GM19023 (cell line): ENCODE results near the gene WDR27.
"Not testable (repeated sequence)": the region's sequence is repeated elsewhere in the genome, so short reads cannot be mapped to it uniquely, and the experiment has no call there.

ENCODE experiments used
- ATAC-seq: cut with Tn5 transposase; IDR thresholded peaks from one replicate; pipeline ENCODE4 v1.9.1; 2021; ENCODE audit warnings: mild to moderate bottlenecking, moderate library complexity; ENCODE audit not compliant: unreplicated experiment

The WDR27 gene

DNA sequence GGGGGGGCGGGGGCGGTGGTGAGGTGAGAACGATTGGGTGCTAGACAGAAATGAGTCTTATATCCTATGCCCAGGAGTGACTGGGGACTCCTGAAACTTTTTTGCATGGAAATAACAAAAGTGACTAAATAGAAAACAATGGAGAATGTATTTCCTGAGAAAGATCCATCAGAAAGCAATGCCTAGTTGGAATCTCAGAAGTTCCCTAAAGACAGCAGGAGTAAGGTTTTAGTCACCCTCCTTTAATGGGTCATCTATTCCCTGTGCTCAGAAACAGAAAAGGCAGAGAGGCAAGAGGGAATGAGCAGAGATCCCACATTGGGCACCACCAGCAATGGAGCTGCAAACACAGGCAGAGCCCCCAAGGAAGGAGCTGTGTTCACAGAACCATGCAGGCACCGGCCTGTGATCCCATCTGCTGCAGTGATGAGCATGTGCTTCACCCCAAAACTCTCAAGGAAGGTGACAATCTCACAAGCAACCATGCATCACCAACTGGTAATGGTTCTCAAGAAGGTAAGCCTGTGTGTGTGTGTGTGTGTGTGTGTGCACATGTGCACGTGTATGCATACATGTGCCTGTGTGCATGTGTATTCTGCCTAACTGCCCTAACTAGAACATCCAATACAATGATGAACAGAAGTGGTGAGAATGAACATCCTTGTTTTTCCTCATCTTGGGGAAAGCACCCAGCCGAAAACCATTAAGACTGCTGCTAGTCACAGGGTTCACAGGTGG, 168.4 kb downstream of the WDR27 start:
- no peak for ATAC-seq

DNA sequence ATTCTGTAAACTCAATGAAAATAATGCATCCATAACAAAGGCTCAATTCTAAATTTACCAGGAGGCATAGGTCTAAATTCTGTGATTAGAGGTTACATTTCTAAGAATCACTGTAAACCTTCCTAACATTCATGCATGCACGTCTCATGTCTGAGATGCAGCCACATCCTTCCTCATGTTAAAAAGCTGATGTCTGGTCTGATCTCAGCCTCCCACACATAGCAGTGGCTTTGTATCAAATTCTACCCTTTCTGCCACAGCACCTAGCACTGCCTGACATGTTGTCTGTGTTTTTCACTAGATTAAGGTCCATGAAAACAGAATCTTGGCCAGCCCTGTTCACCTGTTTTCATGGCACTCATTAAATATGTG, 171.1 kb downstream of the WDR27 start:
- no peak for ATAC-seq

DNA sequence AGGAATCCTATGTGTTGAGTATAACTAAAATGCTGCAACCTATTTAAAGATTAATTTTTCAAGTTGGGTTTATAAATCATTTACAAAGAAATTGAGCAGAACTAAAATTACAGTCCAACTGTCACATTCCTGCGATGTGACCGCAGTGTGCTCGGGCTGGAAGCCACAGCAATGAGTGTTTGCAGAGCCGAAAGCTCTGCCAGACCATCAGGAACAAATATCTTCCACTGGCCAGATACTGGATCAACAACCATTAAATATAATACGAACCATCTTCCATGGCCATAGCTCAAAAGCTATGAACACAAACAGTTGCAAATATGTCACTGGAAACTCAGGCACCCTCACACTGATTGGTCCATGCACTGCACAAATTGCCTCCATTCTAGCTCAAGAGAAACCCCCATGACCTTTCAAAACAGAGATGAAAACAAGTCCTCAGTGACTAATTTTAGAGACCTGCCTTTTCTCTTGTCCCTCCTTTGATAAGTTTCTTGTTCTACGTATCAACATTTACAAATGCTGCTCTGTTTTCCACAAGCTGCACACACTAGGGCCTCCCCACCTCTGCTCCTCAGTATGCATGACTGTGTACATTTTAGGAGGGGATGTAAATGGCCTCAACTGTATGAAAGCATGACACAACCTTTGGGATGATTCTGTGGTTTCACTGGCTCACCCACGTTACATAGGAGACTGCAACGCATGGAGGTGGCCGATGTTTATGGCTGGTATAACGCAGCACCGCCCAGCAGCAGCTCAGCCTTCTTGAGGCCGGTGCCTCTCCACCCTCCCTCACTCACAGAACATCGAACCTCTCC, 171.7 kb downstream of the WDR27 start:
- ATAC-seq: no peak

DNA sequence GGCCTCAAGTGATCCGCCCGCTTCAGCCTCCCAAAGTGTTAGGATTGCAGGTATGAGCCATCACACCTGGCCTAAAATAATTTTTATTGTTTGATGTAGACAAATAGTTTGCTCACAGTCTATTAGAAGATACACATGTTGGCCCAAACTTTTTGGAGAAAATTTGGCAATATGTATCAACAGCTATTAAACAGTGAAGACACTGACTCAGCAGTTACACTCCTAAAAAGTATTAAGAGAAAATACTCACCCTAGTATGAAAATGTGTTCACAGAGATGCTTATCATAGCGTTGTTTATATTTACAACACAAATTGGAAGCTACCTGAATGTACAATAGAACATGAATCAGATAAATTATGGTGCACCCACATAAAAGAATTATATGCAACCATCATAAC, 173.1 kb downstream of the WDR27 start:
- no peak for ATAC-seq

DNA sequence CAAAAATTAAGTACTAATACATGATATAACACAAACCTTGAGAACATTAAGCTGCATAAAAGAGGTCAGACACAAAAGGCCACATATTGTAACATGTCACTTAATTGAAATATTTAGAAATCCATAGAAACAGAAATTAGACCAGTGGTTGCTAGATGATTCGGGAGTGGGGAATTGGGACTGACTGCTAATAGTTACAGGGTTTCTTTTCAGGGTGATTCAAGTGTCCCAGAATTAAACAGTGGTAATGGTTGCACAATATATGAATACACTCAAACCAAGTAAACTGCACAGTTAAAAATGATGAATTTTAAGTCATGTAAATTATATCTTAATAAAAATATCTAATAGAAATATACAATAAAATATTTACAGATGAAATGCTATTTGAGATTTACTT, 174.5 kb downstream of the WDR27 start:
- ATAC-seq: no peak

DNA sequence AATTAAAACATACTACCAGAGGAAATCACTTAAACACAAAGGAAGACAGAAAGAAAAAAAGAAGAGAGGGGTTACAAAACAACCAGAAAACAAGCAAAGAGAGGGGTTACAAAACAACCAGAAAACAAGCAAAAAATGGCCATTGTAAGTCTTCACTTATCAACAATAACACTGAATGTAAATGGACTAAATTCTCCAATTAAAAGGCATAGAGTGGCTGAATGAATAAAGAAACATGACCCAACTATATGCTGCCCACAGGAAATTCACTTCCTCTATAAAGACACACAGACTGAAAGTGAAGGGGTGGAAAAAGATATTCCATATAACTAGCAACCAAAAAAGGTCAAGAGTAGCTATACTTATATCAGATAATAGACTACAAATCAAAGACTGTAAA, 180.0 kb downstream of the WDR27 start:
- ATAC-seq: no peak

DNA sequence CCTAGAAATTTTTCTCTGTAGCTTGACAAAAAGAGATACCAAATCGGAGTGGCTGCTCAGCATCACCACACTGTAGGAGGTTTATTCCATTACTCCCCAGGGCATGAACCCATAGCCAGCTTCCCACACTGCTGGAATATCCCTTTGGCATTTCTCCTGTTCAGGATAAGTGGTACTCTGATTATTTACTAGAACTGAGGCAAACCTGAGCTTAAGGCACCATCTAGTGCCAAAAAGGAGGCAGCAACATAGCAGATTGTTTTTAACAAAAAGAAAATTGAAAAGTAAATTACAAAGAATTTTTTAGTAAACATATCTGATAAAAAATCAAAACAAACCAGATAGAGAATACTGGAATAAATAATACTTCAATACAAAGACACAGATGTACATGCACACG, 181.7 kb downstream of the WDR27 start:
- ATAC-seq: no peak

DNA sequence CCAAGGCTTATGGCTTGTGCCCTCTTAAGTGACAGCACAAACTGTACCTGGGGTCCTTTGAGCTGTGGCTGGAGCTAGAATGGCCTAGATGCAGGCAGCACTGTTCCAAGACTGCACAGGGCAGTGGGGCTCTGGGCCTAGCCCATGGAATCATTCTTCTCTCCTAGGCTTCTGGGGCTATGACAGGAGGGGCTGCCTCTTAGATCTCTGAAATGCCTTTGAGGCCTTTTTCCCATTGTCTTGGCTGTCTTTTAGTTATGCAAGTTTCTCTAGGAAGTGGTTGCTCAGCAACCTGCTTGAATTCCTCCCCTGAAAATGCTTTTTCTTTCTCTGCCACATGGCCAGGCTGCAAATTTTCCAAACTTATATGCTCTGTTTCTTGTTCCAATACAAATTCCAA, 183.4 kb downstream of the WDR27 start:
- ATAC-seq: no peak

DNA sequence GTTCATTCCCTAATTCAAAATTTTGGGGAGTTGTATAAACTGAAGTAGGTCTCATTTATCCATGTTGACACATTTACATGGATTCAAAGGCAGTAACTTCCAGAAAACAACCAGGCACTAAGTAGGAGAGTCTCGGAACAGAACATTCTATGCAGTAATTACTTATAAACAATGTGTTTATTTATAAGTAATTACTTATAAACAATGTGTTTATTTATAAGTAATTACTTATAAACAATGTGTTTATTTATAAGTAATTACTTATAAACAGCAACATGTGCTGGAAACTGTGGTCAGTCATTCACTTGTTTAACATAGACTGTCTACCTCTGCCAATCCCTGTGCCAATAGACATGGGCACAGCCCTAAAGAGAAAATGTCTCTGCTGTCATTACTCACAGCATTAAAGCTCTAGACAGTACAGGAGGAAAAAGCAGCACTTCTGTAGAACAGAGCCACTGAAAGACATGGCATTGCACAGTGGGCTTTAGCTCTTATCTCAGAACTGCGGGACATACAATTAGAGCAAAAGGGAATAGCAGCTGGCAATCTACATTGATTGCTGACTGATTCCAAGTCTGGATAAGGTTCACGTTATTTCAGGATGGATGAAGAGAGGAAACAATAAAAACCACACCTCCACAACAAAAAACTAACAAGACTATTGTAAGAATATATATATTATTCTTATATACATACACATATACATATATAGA, 188.2 kb downstream of the WDR27 start:
- no peak for ATAC-seq

DNA sequence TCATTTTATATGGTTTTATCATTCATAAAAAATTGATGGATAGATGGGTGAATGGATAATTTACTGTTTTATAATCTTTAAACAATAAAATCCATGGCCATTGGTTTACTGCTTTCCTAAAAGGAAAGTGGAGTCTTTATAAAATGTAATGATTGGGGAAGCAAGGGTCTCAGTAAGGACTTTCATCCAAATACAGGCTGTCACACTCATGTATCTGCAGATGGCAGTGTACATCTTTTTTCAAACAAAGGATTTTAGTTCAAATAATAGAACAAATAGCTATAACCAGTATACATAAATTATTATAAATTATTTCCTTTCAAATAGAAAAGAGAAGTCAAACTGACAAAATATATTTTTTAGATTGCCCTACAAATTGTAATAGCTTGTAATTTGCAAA, 190.0 kb downstream of the WDR27 start:
- ATAC-seq: not testable (repeated sequence)

DNA sequence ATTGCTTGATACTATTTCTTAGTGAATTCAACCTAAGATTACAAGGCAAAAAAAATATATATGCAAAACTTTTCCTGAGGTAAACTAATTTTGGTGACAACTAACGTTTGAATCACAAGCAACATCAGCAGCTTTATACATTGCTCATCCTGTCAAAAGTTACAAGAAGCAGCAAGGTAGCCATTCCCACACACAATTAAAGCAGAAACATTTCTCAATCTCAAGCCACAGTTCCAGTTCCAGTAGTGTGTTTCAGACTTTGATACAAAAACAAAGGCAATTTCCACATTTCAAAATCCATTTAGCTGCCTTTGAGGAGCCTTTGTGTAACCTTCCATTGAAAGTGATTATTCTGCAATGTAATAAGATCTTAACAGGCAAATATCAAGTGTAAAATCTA, 191.0 kb downstream of the WDR27 start:
- no peak for ATAC-seq

DNA sequence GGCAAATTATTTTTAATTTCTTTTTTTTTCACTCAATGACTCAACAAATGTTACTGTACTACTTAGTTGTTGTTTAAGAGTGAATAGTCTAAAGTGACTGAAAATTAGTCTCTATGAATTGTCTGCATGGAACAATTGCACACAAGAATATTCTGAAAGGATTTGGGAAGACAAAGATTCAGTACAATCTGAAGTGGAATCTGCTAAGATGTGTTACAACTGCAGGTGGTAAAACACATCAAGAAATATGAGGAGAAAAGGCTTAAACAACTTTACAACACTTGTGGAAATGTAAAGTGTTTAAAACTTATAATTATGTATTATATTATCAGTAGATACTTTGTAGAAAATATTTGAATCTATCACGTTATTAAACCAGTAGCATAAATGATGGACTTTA, 193.4 kb downstream of the WDR27 start:
- ATAC-seq: no peak

DNA sequence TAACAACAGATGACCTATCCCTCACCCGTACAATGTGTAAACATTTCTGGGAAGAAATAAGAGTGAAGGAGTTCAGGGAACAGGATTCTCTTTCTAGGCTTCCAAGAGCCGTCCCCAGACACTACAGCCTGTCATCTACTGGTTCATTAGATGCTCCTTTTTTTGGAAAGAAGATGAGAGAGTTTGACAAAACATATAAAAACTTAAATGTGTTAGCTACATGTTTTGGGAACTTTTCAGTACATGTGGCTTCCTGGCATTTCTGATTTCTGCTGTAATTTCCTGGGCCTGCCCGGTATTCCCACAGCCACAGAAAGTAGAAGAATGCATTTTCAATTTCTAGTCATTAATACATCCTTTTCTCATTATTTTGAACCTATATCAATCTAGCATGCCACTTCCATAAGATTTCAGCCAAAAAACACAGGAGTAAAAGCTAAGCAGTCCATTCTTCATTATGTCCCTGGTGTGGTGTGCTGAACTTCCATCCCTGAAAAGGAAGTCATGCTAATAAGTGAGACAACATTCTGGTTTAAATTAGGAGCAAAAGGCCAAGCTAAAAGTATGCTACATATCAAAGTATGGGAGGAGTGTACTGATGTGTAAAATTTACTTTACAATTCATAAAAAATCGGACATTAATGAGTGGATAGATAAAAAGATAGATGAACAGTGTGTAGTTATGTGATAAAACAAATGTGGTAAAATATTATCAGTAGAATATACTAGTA, 198.2 kb downstream of the WDR27 start:
- no peak for ATAC-seq

DNA sequence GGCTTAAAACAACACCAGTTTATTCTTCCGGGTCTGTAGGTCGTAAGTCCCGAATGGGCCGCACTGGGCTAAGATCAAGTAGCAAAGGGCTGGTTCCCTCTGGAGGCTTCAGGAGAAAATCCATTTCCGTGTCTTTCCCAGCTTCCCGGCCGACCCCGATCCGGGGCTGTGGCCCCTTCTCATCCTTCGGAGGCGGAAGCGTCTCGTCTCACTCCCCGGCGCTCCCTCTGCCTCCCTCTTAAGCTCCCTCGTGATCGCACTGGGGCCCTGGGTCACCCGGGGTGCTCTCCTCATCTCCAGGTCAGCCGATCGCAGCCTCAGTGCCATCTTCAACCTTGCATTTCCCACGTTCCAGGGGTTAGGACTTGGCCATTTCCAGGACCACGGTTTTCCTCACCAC, 199.4 kb downstream of the WDR27 start:
- ATAC-seq: no peak

DNA sequence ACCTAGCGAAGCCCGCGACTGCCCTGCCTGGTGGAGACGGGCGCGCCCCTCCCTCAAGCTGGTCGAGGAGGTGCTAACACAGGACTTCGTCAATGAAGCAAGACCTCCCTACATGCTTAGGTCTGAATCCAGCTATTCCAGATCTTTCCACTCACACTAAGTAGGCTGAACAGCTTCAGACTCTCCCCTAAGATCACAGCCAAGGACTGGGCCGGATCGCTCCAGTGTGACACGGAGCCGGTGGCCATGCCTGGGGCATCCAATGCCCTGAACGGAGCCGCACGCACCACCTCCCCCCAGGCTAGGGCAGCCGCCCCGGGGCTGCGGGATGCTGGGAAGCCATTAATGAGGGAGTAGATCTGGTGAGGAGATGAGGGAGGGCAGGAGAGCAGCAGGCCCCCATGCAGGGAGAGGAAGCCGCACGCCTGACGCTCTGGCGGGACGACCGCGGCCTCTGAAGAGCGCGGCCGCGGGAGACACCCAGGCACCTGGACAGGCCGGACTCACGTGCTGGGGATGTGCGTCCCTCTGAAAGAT, 200.0 kb downstream of the WDR27 start:
- no peak for ATAC-seq

DNA sequence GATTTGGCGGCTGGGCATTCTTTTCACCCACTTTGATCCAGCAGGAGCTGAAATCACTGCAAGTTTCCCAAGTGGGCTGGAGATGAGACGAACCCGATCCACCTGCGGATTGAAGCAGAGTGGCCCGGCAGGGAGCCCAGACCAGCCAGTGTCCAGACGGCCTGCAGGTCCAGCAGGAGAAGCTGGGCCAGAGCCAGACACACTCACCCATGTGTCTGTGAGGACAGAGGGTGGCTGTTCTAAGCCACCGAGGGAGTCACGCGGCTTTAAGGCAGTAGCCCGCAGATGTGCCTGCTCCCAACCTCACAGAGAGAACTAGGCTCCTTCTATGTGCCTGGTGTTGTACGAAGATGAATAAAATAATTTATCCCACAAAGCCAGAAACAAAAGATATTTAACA, 200.7 kb downstream of the WDR27 start:
- ATAC-seq: no peak

DNA sequence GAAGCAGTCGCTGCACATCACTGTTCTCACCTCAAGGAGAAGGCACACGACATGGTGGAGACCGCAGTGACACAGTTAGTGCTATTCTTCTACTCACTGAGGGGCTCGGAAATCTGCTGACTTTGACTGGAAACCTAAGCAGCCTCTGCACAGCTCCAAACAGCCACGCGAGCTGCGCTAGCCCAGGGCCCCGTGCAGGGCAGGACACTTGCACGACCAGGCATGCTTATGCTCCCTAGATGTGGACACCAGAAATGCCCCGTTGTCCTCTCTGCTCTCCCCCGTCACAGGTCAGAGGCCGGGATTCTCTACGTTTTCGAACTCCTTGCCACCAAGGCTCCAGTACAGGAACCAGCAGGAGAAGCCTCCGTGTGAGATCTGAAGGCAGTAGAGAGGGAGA, 201.1 kb downstream of the WDR27 start:
- ATAC-seq: no peak

DNA sequence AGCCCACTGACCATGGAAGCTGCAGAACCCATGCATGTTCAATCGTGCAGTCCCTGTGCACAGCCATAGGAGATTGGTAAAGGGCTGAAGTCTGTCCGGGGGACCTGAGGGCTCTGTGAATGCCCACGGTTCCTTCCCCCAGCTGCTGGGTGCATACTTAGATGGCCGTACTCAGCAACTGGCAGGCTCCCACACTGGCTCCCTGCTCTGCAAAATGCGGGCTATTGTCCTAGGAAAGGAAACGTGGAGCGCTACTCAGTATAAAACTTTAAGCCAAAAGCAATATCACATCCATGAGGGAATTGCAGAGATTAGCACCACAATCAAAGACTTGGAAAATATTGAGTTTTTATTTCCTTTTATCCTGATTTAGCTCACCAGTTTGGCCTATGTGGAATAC, 202.0 kb downstream of the WDR27 start:
- ATAC-seq: no peak

DNA sequence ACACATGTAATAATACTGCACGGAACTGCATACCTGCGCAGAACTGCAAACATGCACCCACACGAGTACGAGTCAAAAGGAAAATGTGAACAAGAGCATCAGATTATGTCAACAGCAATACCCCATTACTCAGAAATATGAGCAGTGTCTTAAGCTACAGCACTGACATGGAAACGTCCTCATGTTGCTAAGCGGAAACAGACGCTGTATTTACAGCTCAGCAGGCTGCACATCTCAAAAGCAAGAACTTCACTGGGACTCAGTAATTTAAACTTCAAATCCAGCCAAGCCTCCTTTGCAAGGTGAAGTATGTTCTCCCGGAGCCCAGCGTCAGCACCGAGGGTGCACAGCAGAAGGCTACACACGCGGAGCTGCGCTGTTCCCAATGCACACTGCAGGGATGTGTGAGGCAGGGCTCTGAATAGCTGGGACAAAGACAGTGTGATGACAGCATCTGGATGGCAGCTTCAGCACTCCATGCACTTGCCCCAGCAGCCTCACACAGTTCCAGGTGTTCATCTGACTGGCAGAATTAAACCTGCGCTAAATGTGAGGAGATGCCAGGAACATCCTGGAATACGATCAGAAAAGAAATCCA, 202.8 kb downstream of the WDR27 start:
- ATAC-seq: no peak

DNA sequence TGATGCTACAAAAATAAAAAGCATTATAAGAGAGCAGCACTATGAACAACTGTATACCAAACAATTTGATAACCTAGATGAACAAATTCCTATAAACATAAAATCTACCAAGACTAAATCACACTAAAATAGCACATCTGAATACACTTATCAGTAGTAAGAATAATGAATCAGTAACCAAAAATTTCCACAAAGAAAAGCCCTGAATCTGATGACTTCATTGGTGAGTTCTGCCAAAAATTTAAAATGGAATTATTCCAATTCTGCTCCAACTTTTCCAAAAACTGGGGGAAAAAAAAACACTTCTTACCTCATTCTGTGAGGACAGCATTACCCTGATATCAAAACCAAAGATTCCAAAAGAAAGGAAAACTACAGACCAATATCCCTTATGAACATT, 206.2 kb downstream of the WDR27 start:
- no peak for ATAC-seq

DNA sequence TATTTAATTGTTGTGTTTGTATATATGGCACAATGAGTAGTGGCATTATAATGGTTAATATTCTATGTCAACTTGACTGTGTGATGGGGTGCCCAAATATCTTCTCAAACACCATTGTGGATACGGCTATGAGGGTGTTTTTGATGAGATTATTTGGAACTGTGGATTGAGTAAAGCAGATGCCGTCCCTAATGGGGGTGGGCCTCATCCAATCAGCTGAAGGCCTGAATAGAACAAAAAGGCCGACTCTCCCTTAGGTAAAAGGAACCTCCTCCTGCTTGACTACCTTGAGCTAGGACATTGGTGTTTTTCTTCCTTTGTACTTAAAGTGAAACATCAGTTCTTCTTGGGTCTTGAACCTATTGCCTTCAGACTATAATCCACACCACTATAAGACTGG, 207.8 kb downstream of the WDR27 start:
- ATAC-seq: no peak
